ENCODE measurements around the gene NDFIP1. TPM values are rescaled to one million over a fixed set of nuclear protein-coding genes. Genes with fewer than 3 reads are reported as not detected.

Gene NDFIP1
- total and polyA plus RNA-seq, 2 of the 4 experiments (the other 2 are of a cell fraction), result 7.7 to 15.4 TPM

- TF ChIP-seq ELK1 (IDR thresholded peaks at IDR 0.05; ENCODE audit: borderline replicate concordance, low read depth, low read length) (no peak), BHLHE40 (IDR thresholded peaks at IDR 0.05; ENCODE audit: low read depth, low read length) (no peak)
These were observed 13.5 kb downstream of the NDFIP1 start (continued) for GRCh38 chr5:142122121-142122520.

- Histone ChIP-seq H2BK120ac (ENCODE audit: low read depth, low read length) (no peak overlapping the region), H3K4ac (ENCODE audit: low read depth, low read length) (no peak overlapping the region), H2AFZ (replicated peaks; ENCODE audit: low read length, poor library complexity) (no peak overlapping the region), H3K9me3 (ENCODE audit: control insufficient read depth, insufficient read depth, low read length) (no peaks in the 10 kb centered on the region), H3K4me3 (ENCODE audit: insufficient read depth, low read depth, low read length) (no peak overlapping the region), H3K27ac (ENCODE audit: insufficient read depth, low read length) (no peak overlapping the region), H4K20me1 (ENCODE audit: insufficient read depth, low read length) (peaks cover 53% of the 10 kb centered on the region), H3K27me3 (ENCODE audit: control insufficient read depth, insufficient read depth, low read length) (no peaks in the 10 kb centered on the region), H3K9ac (ENCODE audit: low read depth, low read length) (no peak overlapping the region), H3K23ac (ENCODE audit: low read depth, low read length) (no peak overlapping the region), H3K4me2 (ENCODE audit: low read depth, low read length) (no peak overlapping the region), H3K14ac (replicated peaks; ENCODE audit: low read depth, low read length) (no peak overlapping the region), H3K56ac (ENCODE audit: extremely low read depth, insufficient read depth, low read length) (no peak overlapping the region), H2BK20ac (ENCODE audit: low read depth, low read length) (no peak overlapping the region), H3K4me1 (ENCODE audit: control insufficient read depth, insufficient read depth, low read length) (0 out of 2 replicates have a peak, but pooled peaks cover 4% of the 10 kb centered on the region), H4K8ac (ENCODE audit: low read depth in 2 of 2, low read length in 2 of 2) (no peak overlapping the region), H4K5ac (ENCODE audit: low read depth, low read length) (no peak overlapping the region), H2BK15ac (ENCODE audit: low read depth, low read length) (no peak overlapping the region), H3K9me1 (ENCODE audit: insufficient read depth, low read length) (peaks cover 9% of the 10 kb centered on the region; the same call in 1 of the 2 replicates), H2BK5ac (ENCODE audit: low read depth, low read length, poor library complexity, severe bottlenecking) (no peak overlapping the region), H3K18ac (ENCODE audit: low read depth, low read length) (no peak overlapping the region), H3K79me1 (ENCODE audit: low read depth in 1 of 2, low read length in 2 of 2) (peaks cover 30 to 71% of the 10 kb centered on the region in 2 experiments), H3K36me3 (ENCODE audit: control insufficient read depth, insufficient read depth, low read length) (peaks cover 4% of the 10 kb centered on the region), H4K91ac (ENCODE audit: insufficient read depth, low read depth, low read length) (no peak overlapping the region), H2AK9ac (replicated peaks; ENCODE audit: low read depth, low read length, poor library complexity) (no peak overlapping the region), H2AK5ac (ENCODE audit: low read depth, low read length) (no peak overlapping the region)
- intact Hi-C loops (cut with micrococcal nuclease), result no loop called here
- ATAC-seq (ENCODE audit: low read depth) (no peak), DNase-seq (no peak)
- in situ Hi-C loops (cut with MboI; ENCODE audit: low sequenced_read_pairs), result no loop called here
- BruUV-seq (replicated peaks), result no TSS peak
- ChIA-PET POLR2A (ENCODE audit: unreplicated experiment) (no interaction called here), CTCF (no interaction called here)
- dilution Hi-C loops (cut with HindIII; ENCODE audit: low sequenced_read_pairs, unreplicated experiment), result loop anchor here (25.0 kb wide), 2 partner anchors 138 to 412 kb away; no protein-coding TSS in a partner anchor
- no CpG with 5 or more reads among the region's 3 CpGs for WGBS, 2 experiments (ENCODE audit: extremely low coverage in 2 of 2, insufficient read length in 1 of 2)
- TF ChIP-seq NFE2L2 (IDR thresholded peaks at IDR 0.05; ENCODE audit: low read depth, low read length) (no peak), RCOR1 (IDR thresholded peaks at IDR 0.05; ENCODE audit: insufficient replicate concordance, low read length) (no peak), BHLHE40 (IDR thresholded peaks at IDR 0.05; ENCODE audit: low read depth, low read length) (no peak), MXI1 (IDR thresholded peaks at IDR 0.05; ENCODE audit: borderline replicate concordance, low read depth, low read length) (no peak), MAFK (IDR thresholded peaks at IDR 0.05; ENCODE audit: low read depth, low read length) (no peak), CEBPB (IDR thresholded peaks at IDR 0.05; ENCODE audit: low read depth, low read length) (no peak), POLR2A (IDR thresholded peaks at IDR 0.05; ENCODE audit: low read depth, low read length) (no peak), RAD21 (IDR thresholded peaks at IDR 0.05; ENCODE audit: low read length) (no peak), CHD1 (IDR thresholded peaks at IDR 0.05; ENCODE audit: low read depth, low read length) (no peak), RFX5 (IDR thresholded peaks at IDR 0.05; ENCODE audit: low read depth, low read length) (no peak)
- TF ChIP-seq, protein P1, sequence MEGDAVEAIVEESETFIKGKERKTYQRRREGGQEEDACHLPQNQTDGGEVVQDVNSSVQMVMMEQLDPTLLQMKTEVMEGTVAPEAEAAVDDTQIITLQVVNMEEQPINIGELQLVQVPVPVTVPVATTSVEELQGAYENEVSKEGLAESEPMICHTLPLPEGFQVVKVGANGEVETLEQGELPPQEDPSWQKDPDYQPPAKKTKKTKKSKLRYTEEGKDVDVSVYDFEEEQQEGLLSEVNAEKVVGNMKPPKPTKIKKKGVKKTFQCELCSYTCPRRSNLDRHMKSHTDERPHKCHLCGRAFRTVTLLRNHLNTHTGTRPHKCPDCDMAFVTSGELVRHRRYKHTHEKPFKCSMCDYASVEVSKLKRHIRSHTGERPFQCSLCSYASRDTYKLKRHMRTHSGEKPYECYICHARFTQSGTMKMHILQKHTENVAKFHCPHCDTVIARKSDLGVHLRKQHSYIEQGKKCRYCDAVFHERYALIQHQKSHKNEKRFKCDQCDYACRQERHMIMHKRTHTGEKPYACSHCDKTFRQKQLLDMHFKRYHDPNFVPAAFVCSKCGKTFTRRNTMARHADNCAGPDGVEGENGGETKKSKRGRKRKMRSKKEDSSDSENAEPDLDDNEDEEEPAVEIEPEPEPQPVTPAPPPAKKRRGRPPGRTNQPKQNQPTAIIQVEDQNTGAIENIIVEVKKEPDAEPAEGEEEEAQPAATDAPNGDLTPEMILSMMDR (conservative IDR thresholded peaks at IDR 0.05; ENCODE audit: low read depth, low read length), result no peak
- TF ChIP-seq, protein P2, sequence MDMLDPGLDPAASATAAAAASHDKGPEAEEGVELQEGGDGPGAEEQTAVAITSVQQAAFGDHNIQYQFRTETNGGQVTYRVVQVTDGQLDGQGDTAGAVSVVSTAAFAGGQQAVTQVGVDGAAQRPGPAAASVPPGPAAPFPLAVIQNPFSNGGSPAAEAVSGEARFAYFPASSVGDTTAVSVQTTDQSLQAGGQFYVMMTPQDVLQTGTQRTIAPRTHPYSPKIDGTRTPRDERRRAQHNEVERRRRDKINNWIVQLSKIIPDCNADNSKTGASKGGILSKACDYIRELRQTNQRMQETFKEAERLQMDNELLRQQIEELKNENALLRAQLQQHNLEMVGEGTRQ (IDR thresholded peaks at IDR 0.05; ENCODE audit: low read depth, low read length), result no peak
These were observed 16.8 kb downstream of the NDFIP1 start for GRCh38 chr5:142125378-142125777.
